K562 (cell line): ENCODE data around the gene PDE4A. TPM values are rescaled to one million over a fixed set of nuclear protein-coding genes. Genes with fewer than 3 reads are reported as not detected.
A peak's percentile ranks its signal among the peaks of the same experiment; 100 is the strongest.

ENCODE experiments used
- ATAC-seq: fragments of 200-7000 bp; cut with Tn5 transposase; 3 replicates; pipeline ENCODE4 v1.9.1; 2020; ENCODE audit warnings: moderate library complexity
- BruUV-seq: library from RNA; stranded (reverse); fragments of 400-500 nt; replicated peaks from 2 replicates; lab custom pipeline; 2021; lab: Mats Ljungman, UMichigan
- CTCF ChIA-PET: fragments of 300-600 bp; formaldehyde crosslinking; extraction: SDS; loops from one replicate; lab custom pipeline; 2021; ENCODE audit warnings: low intra/inter-chr PET ratio; lab: Yijun Ruan, JAX
- POLR2A ChIA-PET: fragments of 300-600, 350-650 bp; sonication (Branson Sonifier 250); formaldehyde crosslinking; extraction: SDS; loops from one replicate; lab custom pipeline; 2021; ENCODE audit warnings: antibody characterized with exemption, inconsistent platforms; lab: Yijun Ruan, JAX
- DNase-seq, 4 experiments: peaks; one replicate each; pipeline versions ENCODE4 v3.0.0 to v3.0.0-alpha.2; 2011 to 2018; ENCODE audit warnings: low spot score in 3 of 4, mixed read lengths in 3 of 4; ENCODE audit errors: extremely low read depth in 1 of 4
- FAIRE-seq: peaks from 2 replicates; lab custom pipeline; 2011; peaks lifted over from hg19 to GRCh38; lab: Jason Lieb, UNC
- H2AFZ ChIP-seq: 2 replicates; pipeline ENCODE4 v1.6.0; 2011; ENCODE audit warnings: low read depth, low read length, control low read depth, inconsistent platforms
- H3K27ac ChIP-seq: fragments of 200-600 bp; 3 replicates; pipeline ENCODE4 v1.8.0; 2011; ENCODE audit warnings: low read depth, mild to moderate bottlenecking, control low read depth, inconsistent platforms, low read length, moderate library complexity, mixed read lengths; ENCODE audit errors: extremely low read depth
- H3K27me3 ChIP-seq, 2 experiments: fragments of 300-600 bp in 1 of 2; 2 replicates in 1 of 2; 3 replicates in 1 of 2; pipeline versions ENCODE4 v1.6.0 to v1.8.0; 2011; ENCODE audit warnings: inconsistent platforms in 2 of 2, low read length in 2 of 2, mild to moderate bottlenecking in 1 of 2, mixed read lengths in 1 of 2, moderate library complexity in 1 of 2; ENCODE audit not compliant: control insufficient read depth in 2 of 2, insufficient read depth in 2 of 2
- H3K36me3 ChIP-seq: fragments of 300-600 bp; 3 replicates; pipeline ENCODE4 v1.8.0; 2011; ENCODE audit warnings: mild to moderate bottlenecking, low read length, inconsistent platforms; ENCODE audit not compliant: control insufficient read depth, insufficient read depth
- H3K4me1 ChIP-seq, 2 experiments: fragments of 200-600 bp in 1 of 2; replicated peaks in 1 of 2; 2 replicates in 1 of 2; 3 replicates in 1 of 2; pipeline versions ENCODE4 v1.5.1 to v1.8.0; 2011; ENCODE audit warnings: inconsistent platforms in 2 of 2, low read length in 2 of 2, mild to moderate bottlenecking in 1 of 2, mixed read lengths in 1 of 2, moderate library complexity in 1 of 2; ENCODE audit not compliant: control insufficient read depth in 2 of 2, insufficient read depth in 2 of 2
- H3K4me2 ChIP-seq: 2 replicates; pipeline ENCODE4 v1.6.1; 2011; ENCODE audit warnings: low read length, control low read depth, inconsistent platforms, mixed read lengths; ENCODE audit not compliant: insufficient read depth
- H3K4me3 ChIP-seq: fragments of 200-600 bp; sonication (generic), shearing (Covaris generic); 2 replicates; pipeline ENCODE4 v1.5.1; 2016; ENCODE audit warnings: control low read depth, inconsistent platforms
- H3K79me2 ChIP-seq: fragments of 200-600 bp; 3 replicates; pipeline ENCODE4 v1.8.0; 2011; ENCODE audit warnings: low read length, inconsistent platforms; ENCODE audit not compliant: control insufficient read depth, insufficient read depth
- H3K9ac ChIP-seq, 2 experiments: 2 replicates each; pipeline versions ENCODE4 v1.6.0 to v1.6.1; 2011; ENCODE audit warnings: low read depth in 2 of 2, low read length in 2 of 2, control low read depth in 1 of 2, inconsistent platforms in 1 of 2, mild to moderate bottlenecking in 1 of 2, mixed read lengths in 1 of 2; ENCODE audit not compliant: insufficient read depth in 1 of 2
- H3K9me1 ChIP-seq: one replicate; pipeline ENCODE4 v1.6.0; 2011; ENCODE audit warnings: inconsistent platforms, mild to moderate bottlenecking, low read length, moderate library complexity; ENCODE audit not compliant: control insufficient read depth, insufficient read depth
- H3K9me3 ChIP-seq: replicated peaks from 2 replicates; pipeline ENCODE4 v1.5.1; 2011; ENCODE audit warnings: low read depth, low read length, inconsistent platforms; ENCODE audit not compliant: control insufficient read depth, insufficient read depth
- H4K20me1 ChIP-seq: replicated peaks from 2 replicates; pipeline ENCODE4 v1.6.1; 2011; ENCODE audit warnings: low read length, inconsistent platforms, mixed read lengths; ENCODE audit not compliant: control insufficient read depth, insufficient read depth
- CBX5 ChIP-seq: IDR thresholded peaks from 2 replicates; pipeline ENCODE4 v1.6.1; 2014; ENCODE audit warnings: low read depth, borderline replicate concordance
- CTCF ChIP-seq, 3 experiments: IDR thresholded peaks in 2 of 3; conservative IDR thresholded peaks in 1 of 3; 2 replicates each; pipeline ENCODE4 v1.5.1; 2011 to 2012; ENCODE audit warnings: low read length in 3 of 3, mild to moderate bottlenecking in 3 of 3, control low read depth in 2 of 3, improper control_type of control experiment in 1 of 3, inconsistent platforms in 1 of 3, low read depth in 1 of 3, mixed read lengths in 1 of 3, moderate library complexity in 1 of 3; ENCODE audit not compliant: insufficient read depth in 2 of 3
- DDX20 ChIP-seq: fragments of 450-650 bp; IDR thresholded peaks from 2 replicates; pipeline ENCODE4 v1.6.1; 2016; ENCODE audit warnings: missing genetic modification characterization, low read depth, mild to moderate bottlenecking, missing compliant biosample characterization, moderate library complexity
- MAFK ChIP-seq: IDR thresholded peaks from 2 replicates; pipeline ENCODE4 v1.6.1; 2011; ENCODE audit warnings: low read length, improper control_type of control experiment
- MYNN ChIP-seq, 2 experiments: sonication (generic); formaldehyde crosslinking in 1 of 2; IDR thresholded peaks; 2 replicates each; pipeline versions ENCODE4 v1.5.0 to v1.6.1; 2016 to 2020; ENCODE audit warnings: antibody characterized with exemption in 1 of 2, missing genetic modification reagents in 1 of 2
- PRMT5 ChIP-seq: sonication (generic); formaldehyde crosslinking; IDR thresholded peaks from 2 replicates; pipeline ENCODE4 v1.5.0; 2020; ENCODE audit warnings: missing genetic modification reagents
- PRPF4 ChIP-seq: fragments of 200-400 bp; formaldehyde crosslinking; IDR thresholded peaks from one replicate; pipeline ENCODE4 v1.6.1; 2017; ENCODE audit warnings: low read length, low read depth, mild to moderate bottlenecking; ENCODE audit not compliant: insufficient read depth, poor library complexity, severe bottlenecking
- ZFP91 ChIP-seq: sonication (generic); formaldehyde crosslinking; IDR thresholded peaks from 2 replicates; pipeline ENCODE4 v1.8.0; 2022; ENCODE audit warnings: mild to moderate bottlenecking, missing genetic modification reagents
- ZNF212 ChIP-seq: fragments of 450-650 bp; formaldehyde crosslinking; IDR thresholded peaks from 2 replicates; pipeline ENCODE4 v1.4.0; 2020; ENCODE audit warnings: mild to moderate bottlenecking
- ZNF239 ChIP-seq: fragments of 250-450 bp; sonication (Bioruptor Pico); IDR thresholded peaks from 2 replicates; pipeline ENCODE4 v1.4.0; 2020; ENCODE audit warnings: mild to moderate bottlenecking
- ZNF764 ChIP-seq: fragments of 250-450 bp; sonication (Bioruptor Pico); IDR thresholded peaks from 2 replicates; pipeline ENCODE4 v1.4.0; 2020; ENCODE audit warnings: low read depth, mild to moderate bottlenecking, moderate library complexity
- WGBS: fragments of 100-300 bp; shearing (Covaris generic); methylation state at CpG from one replicate; pipeline ENCODE4 v1.1.6; 2016; ENCODE audit warnings: low coverage, mixed read lengths; ENCODE audit not compliant: insufficient coverage; ENCODE audit errors: missing lambda C conversion rate; 5-methylcytosine and 5-hydroxymethylcytosine counted together
- in situ Hi-C: fragments of 300-500 bp; cut with MboI; formaldehyde crosslinking; loops from 4 replicates; pipeline ENCODE4 v1.15.0; 2018; ENCODE audit warnings: inconsistent platforms, mixed read lengths
- intact Hi-C: fragments of 100-400 bp; cut with micrococcal nuclease; formaldehyde crosslinking; loops from 2 replicates; pipeline ENCODE4 v1.14.2; 2022
- polyA plus RNA-seq, 8 experiments: library from polyadenylated mRNA; depleted of rRNA in 4 of 8; stranded (reverse) in 5 of 8; unstranded in 3 of 8; fragments of >200 nt; fragmentation: Nextera tagmentation in 2 of 8; fragmentation: Illumina TruSeq in 1 of 8; extraction: Ambion mirVana in 2 of 8; extraction: Trizol in 1 of 8; gene quantifications; 2 replicates each; pipeline versions ENCODE4 v1.2.1 to v1.2.3, GENCODE V29; 2011 to 2014; ENCODE audit warnings: inconsistent platforms in 1 of 8, missing spikeins in 1 of 8
- total RNA-seq, 7 experiments: library from RNA; depleted of rRNA in 6 of 7; stranded (reverse); fragments of >200 nt in 6 of 7; fragmentation: Illumina TruSeq in 2 of 7; extraction: Trizol in 2 of 7; gene quantifications; 2 replicates each; pipeline versions ENCODE4 v1.2.1 to v1.2.3, GENCODE V29; 2011 to 2021; ENCODE audit warnings: low replicate concordance in 1 of 7

The PDE4A gene
- total and polyA plus RNA-seq, 9 of the 15 experiments (the other 6 are each of a cell fraction or from before 2014, with no cell fraction given) = 0.66 to 26.9 (median 4.6) TPM

- no peak for TF ChIP-seq ZNF212 (CRISPR knock-in tag)
- TF ChIP-seq MAFK = no peak
- no peak for TF ChIP-seq ZNF239 (CRISPR knock-in tag)
- TF ChIP-seq ZNF764 (CRISPR knock-in tag) = no peak
- no peak for TF ChIP-seq CBX5
- H3K27me3 ChIP-seq = no peaks in the 10 kb centered on the region
- peak overlapping the region; percentile 76 to 87 for H3K9ac ChIP-seq
- H3K4me2 ChIP-seq = peak overlapping the region; percentile 47
- in situ Hi-C loops (no loop called here), intact Hi-C loops (loop anchor here (2.0 kb wide), 1 partner anchor 14 kb away; no protein-coding TSS in a partner anchor)
- no peak for DNase-seq
- no peak for FAIRE-seq
- peak overlapping the region; percentile 64 for H3K4me3 ChIP-seq
- ChIA-PET POLR2A (interaction anchor here (0.7 kb wide), 1 partner anchor 71 kb away, joined by 3 read pairs; no protein-coding TSS in a partner anchor), CTCF (no interaction called here)
- 42% methylated on average over 2 of the region's 2 CpGs for WGBS
- H3K79me2 ChIP-seq = peaks cover 64% of the 10 kb centered on the region
- H3K4me1 ChIP-seq = peaks cover 16 to 50% of the 10 kb centered on the region in 2 experiments; a peak in 4 of 5 replicates
- BruUV-seq = no TSS peak
- H4K20me1 ChIP-seq = no peaks in the 10 kb centered on the region; the same call in 1 of the 2 replicates
- ATAC-seq = no peak
- no peaks in the 10 kb centered on the region for H3K9me3 ChIP-seq
- H2AFZ ChIP-seq = no peak overlapping the region
- H3K27ac ChIP-seq = peak overlapping the region; percentile 80; the same call in 2 of the 3 replicates
- H3K36me3 ChIP-seq = peaks cover 15% of the 10 kb centered on the region; the same call in 1 of the 3 replicates
- H3K9me1 ChIP-seq = no peaks in the 10 kb centered on the region
Observed at GRCh38 chr19:10432736-10433130, 12.4 kb downstream of the PDE4A start.

GRCh38 chr19:10433131-10433536, 12.8 kb downstream of the PDE4A start:
- Histone ChIP-seq H3K9me3 (no peaks in the 10 kb centered on the region), H3K79me2 (peaks cover 63% of the 10 kb centered on the region), H3K27me3 (no peaks in the 10 kb centered on the region), H3K4me1 (peaks cover 16 to 50% of the 10 kb centered on the region in 2 experiments; a peak in 4 of 5 replicates), H3K9ac (peak overlapping the region; percentile 76 to 87), H4K20me1 (no peaks in the 10 kb centered on the region; the same call in 1 of the 2 replicates), H3K27ac (peak overlapping the region; percentile 80; the same call in 2 of the 3 replicates), H2AFZ (no peak overlapping the region), H3K4me3 (peak overlapping the region; percentile 64; the same call in 1 of the 2 replicates), H3K36me3 (peaks cover 15% of the 10 kb centered on the region; the same call in 1 of the 3 replicates), H3K4me2 (peak overlapping the region; percentile 47), H3K9me1 (no peaks in the 10 kb centered on the region)
- DNase-seq (peak in 1 of 4 experiments; percentile 17), FAIRE-seq (peak; percentile 35), ATAC-seq (no peak)
- intact Hi-C loops (loop anchor here (2.0 kb wide), 1 partner anchor 14 kb away; no protein-coding TSS in a partner anchor), in situ Hi-C loops (no loop called here)
- no TSS peak for BruUV-seq
- ChIA-PET CTCF (no interaction called here), POLR2A (interaction anchor here (0.7 kb wide), 1 partner anchor 71 kb away, joined by 3 read pairs; no protein-coding TSS in a partner anchor)
- WGBS = 84% methylated on average over 10 of the region's 10 CpGs
- TF ChIP-seq CTCF (IDR thresholded peaks at IDR 0.05 in 2 of 3, conservative IDR thresholded peaks at IDR 0.05 in 1 of 3; ENCODE audit: insufficient read depth in 2 of 3, low read depth in 1 of 3, low read length in 3 of 3) = no peak
- no peak for TF ChIP-seq PRPF4
- no peak for TF ChIP-seq PRMT5 (CRISPR knock-in tag)
- TF ChIP-seq DDX20 (tag) = no peak
- no peak for TF ChIP-seq MYNN (IDR thresholded peaks at IDR 0.05)
- no peak for TF ChIP-seq MYNN (CRISPR knock-in tag; IDR thresholded peaks at IDR 0.05)
- no peak for TF ChIP-seq ZFP91 (CRISPR knock-in tag)
